ENCODE data around the gene THY1.

The THY1 gene

DNA sequence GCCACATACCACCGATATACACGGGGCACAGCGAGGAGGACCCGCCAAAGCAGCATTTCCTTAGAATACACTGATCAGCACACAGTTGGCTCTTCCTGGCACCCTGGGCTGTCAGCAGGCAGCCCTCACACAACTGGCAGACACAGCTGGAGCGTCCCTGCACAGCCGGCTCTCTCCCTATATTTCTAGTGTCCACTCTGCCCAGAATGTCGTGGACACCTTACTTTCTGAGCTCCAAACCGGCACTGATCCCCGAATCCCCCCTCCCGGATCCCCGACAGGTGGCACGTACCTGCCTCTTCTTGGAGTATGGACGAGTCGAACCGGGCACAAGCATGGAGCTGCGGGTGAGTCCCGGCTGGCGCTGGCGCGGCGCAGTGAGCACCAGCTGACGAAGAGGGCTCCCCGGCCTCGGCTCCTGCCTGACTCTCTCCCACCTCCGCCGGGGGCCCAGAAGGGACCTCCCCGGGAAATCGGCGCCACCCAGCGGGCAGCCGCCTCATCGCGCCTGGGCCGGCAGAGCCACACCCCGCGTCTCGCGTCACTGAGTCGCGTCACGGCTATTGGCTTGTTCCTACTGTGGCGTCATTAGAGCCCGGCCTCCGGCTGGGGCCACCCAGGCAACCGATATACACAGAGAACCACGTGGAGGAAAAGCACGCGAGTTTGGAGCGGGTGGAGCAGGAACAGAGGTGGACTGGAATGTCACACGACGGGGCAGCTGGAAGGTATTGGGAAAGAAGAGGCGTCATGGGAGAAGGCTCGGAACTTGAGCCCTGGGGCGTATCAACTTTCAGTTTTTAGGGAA is 41.6 kb downstream of the THY1 start, which contains the start of gene USP2:
USP2 (minus strand) TSS at position 510 of the 808 bp plus-strand sequence. CDS start 8,210 bp downstream, outside the sequence.
- peak; percentile 88 for DNase-seq (ENCODE audit: low spot score)

DNA sequence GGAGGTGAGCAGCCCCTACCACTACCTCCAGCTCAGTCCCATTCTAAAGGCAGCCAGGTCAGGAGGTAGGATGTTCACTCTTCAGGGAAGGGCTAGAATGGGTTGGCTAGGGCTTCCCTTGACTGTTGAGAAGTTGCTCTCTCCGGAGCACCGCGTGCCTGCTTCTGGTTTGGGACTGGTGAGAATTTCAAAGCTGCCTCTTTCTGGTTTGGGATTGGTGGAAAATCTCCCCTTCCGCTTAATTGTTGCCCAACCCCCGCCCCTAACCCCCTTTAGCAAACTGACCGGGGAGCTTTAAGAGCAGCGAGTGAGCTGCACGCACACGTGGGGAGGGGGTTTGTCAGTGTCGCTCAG is 42.2 kb downstream of the THY1 start:
- no peak for DNase-seq (ENCODE audit: low spot score)

DNA sequence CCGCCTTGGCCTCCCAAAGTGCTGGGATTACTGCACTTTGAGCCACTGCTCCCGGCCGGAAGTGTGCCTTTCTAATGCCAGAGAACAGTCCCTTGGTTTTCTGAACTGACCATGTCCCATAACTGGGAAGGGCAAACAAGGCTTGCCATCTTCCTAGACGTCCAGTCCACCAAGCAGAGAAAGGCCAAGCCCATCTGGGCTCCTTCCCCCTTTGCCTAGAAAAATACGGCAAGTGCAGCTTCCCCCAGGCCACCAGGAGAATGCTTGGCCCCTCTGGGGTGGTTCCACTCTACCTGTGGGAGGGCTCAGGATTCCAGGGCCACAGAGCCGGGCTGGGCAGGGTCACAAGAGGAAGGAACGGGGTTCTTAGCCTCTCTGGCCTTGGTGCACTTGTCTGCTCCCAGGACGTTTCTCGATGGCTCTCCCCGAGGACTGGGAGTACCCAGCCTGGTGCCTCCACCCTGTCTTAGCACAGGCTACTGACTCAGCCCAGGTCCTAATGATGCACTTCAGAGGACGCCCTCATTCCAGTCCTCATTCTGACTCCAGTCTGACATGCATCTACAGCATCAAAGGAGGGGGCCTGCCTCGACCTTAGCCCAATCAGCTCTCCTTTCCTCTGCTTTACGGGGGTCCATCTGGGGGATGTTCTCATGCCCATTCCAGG is 42.7 kb downstream of the THY1 start:
- DNase-seq (ENCODE audit: low spot score), result no peak

DNA sequence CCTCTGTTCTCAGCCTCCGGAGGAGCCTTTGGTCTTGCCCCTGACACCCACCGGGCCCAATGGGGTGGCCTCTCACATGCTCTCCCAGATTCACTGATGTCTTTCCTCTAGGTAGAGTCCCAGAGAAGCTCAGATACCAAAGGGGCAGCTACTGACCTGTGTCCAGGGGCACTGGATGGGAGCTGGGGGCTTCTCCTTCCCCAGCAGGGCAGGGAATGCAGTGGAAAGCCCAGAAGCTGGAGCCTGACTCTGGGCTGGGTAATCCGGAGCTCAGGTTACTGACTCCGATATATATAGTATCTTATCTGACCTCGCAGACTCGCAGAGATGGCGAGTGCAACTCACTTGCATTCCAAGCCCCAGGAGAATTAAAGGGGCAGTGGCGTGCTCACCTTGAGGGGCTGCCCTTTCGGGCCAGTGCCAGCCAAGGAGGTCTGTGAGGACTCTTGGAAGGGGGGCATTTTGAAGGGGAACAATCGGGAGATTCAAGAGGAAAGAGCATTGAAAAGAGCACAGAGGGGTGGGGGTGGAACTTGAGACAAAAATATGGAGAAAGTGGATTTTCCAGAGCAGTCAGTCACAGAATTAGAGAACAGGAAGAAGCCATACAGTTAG is 44.0 kb downstream of the THY1 start:
- DNase-seq (ENCODE audit: low spot score), result no peak

DNA sequence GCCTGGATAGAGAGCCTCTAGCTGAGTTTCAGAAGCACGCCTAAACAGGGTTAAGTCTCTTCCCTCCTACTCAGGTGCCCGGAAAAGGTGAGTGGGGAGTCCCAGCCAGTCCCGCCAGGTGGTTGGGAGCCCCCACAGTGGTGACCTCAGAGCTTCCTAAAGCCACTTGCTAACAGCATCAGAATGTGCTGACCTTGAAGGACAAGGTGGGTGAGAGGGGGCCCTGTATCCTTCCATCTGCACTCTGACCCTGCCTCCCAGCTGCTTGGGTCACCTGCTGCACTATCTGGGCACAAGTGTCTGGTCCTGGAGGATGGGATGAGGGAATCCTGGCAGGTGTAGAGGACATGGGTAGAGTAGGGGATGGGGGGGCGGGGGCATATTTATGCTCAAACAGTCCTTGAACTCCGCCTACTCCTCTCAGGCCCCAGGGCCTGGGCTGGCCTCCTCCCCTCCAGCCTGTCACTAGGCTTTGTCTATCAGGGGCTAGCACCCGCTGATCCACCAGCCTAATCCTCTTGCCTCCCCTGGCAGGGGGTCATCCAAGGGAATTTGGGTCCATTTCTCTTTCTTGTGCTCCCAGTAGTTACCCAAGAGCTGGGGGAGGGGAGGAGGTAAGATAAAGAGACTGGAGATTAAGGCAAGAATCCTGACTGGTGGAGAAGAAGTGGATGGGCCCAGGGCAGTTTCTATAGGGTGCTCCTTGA is 44.9 kb downstream of the THY1 start:
- no peak for DNase-seq (ENCODE audit: low spot score)

DNA sequence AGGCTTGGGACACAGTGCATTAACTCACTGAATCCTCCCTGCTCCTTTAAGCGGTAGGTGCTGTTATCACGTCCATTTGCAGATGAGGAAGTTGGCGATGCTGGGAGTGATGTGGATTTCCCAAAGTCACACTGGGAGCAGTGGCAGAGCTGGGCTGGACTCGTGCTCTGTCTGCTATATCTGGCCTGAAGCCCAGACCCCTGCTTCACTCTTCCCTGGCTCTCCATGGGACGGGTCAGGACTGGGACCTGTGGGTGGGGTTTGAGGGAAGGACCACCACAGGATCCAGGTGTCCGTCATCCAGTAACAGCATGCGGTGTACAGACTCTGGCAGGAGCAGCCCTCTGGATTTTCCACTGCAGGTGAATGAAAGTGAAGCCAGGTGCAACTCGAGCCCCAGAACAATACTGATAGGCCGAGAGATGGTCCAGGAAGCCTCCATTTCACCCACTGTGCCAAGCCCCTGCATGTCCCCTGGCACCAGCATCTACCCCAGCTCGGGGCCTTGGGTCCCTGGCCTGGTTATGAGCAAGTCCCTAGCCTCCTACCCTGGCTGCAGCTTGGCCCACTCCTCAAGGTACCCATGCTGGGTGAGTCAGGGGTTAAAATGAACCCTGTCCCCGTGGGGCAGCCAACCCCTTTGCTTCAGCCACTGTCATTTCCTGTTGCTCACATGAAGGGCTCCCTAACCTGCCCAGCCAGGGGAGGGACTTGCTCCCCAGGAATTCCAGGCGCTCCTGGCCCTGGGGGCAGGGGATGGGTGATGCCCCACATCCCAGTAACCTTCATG is 45.7 kb downstream of the THY1 start:
- DNase-seq (ENCODE audit: low spot score), result no peak

DNA sequence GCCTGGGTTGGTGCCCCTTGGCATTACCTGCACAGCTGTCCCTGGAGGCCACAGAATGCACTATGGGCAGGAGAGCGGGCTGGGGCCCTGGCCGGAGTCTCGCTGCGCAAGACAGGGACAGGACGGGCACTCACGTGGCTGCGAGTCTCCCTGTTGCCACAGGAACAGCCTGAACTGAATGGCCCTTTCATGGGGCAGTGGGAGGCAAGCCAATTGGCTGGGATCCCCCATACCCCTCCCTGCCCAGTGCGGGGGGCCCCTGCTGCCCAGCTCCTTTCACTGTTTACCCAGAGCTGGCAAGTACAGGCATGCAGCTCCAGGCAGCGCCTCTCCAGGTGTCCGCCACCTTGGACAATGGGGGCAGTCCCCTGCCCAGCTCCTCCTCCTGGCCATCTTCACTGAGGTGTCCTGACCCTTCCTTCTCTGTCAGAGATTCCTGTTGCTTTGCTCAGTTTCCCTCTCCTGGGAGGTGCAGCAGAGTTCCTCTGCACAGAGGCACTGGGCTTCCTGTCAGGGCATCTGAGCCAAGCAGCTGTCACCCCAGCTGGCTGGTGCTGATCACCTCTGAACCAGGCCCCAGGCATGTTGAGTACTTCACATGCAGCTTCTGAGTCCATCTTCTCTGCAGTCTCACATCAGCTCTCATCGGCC is 46.6 kb downstream of the THY1 start:
- no peak for DNase-seq (ENCODE audit: low spot score)

DNA sequence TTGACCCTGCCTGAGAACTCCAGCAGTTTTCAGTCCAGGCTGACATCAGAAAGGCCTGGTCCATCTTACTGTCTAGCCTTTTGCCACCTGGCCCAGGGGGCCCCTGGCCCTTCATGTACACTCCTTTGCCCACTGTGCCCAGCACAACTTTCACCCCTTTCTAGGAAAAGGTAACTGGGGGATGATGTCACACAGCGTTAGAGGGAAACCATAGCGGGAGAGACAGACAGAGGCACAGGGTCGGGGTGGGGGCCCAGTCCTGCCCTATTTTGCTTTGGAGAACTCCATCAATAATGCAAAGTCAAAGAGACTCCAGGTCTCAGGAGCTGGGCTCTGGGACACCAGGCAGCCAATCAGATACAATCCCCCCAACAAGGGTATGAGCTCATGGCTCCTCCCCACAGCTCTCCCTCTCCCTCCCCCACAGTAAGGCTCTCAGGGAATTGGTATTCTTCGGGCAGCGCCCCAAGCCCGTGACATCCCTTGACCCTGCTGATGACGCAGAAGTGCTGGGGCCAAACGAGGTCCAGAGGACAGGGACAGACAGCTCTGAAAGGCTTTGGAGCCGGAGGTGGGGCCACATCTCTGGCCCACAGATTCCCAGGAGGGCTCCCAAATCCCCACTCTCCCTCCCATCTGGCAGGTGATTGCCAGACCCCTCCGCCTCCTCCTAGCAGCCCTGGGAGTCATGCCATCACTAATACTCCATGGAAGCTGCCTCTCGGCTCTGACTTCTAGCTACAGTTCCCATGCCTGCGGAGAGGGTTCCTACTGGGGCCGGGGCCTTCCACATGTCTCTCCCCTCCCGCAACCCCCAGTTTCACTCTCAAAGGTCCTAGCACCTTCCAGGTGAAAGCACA is 47.4 kb downstream of the THY1 start:
- no peak for DNase-seq (ENCODE audit: low spot score)

DNA sequence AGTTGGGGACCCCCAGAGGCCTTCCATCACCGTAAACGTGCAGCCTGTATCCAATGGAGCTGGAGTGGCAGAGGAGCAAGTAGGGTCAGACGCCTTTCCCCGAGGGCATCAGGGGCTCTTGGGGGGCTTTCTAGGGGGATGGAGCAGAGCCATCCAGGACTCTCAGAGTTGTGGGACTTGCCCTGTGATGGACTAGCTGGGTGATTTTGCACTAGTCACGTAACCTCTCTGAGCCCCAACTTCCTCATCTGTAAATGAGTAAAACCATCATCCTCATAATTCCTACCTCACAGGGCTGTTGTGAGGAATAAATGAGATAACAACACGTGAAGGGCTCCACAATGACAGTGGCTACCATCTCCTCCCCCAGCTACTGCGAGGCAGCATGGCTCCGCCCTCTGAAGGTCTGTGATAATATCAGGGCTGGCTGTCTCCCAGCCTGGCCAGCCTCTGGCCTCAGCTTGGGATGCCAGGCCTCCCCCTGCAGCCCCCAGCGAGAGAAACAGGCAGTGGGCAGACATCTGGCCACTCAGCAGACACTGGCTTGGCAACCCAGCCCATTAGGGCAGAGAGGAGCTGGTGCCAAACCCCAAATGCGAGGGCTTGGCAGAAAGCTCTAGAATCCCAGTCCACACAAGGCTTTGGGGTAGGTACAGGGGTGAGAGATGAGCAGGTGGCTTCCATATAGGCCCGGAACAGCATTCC is 48.2 kb downstream of the THY1 start:
- no peak for DNase-seq (ENCODE audit: low spot score)

DNA sequence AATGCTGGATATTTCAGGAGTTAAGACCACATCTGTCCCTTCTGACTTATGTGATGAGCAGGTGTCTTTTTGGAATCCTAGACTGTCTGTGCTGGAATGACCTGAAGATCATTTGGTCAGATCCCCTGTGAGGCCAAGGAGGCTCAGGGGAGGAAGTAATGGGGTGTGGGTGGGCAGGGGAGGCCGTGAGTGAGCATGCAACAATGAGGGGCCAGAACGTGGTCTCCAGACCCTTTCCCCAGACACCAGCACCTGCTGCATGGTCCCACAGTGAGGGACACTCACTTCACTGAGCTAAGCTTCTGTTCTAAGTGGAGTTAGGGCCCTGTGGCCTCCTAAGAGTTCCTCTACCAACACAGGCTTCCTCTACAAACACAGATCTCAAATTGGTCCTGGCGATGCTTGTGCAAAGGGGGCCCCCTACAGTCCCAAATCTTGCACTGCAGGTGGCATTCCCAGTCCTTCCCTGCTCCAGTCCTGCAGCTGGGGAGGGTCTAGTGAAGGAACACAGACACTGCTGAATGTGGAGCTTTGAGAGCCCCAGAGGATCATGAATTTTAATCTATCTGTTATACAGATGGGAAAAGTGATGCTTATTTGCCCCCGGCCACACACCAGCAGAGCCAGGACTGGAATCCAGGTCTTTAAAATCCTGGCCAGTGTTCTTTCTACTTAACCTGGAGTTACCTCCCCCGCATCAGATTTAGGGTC is 48.9 kb downstream of the THY1 start:
- DNase-seq (ENCODE audit: low spot score), result peak; percentile 83

DNA sequence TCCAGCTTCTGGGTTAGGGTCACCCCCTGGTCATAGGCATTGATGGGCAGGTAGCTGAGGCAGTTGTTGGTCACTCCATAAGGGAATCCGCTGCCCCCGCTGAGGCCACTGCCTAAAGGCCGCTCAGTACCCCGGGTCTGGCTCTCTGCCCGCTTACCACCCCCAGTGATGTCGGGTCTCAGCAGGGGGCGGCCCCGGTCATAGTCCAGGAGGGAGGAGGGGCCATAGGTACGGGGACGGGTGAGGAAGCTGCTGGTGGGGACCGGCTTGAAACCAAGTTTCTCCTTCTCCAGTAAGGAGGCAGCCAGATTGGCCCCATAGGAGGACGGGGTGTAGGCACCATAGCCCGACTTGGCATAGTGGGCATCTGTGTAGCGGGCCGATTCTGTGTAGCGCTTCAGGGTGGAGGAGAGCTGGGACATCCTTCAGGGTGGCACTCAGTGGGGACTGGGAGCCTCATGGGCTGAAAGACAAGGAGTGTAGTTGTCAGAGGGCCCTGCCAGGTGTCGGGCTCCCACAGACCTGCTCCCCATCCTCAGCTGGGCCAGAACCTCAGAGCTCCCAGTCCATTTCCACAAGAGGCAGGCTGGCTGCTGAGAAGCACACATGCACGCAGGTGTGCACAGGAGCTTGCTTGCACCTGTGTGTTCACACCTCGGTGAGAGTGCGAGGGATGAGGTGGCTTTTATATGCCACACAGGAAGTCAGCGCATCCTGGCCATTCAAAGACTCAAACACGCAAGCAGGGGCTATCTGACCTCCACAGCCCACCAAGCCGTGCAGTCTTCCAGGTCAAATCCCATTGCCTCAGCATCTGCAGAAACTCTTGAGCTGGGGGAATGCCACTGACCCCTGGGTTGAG is 49.7 kb downstream of the THY1 start:
- DNase-seq (ENCODE audit: low spot score), result no peak

DNA sequence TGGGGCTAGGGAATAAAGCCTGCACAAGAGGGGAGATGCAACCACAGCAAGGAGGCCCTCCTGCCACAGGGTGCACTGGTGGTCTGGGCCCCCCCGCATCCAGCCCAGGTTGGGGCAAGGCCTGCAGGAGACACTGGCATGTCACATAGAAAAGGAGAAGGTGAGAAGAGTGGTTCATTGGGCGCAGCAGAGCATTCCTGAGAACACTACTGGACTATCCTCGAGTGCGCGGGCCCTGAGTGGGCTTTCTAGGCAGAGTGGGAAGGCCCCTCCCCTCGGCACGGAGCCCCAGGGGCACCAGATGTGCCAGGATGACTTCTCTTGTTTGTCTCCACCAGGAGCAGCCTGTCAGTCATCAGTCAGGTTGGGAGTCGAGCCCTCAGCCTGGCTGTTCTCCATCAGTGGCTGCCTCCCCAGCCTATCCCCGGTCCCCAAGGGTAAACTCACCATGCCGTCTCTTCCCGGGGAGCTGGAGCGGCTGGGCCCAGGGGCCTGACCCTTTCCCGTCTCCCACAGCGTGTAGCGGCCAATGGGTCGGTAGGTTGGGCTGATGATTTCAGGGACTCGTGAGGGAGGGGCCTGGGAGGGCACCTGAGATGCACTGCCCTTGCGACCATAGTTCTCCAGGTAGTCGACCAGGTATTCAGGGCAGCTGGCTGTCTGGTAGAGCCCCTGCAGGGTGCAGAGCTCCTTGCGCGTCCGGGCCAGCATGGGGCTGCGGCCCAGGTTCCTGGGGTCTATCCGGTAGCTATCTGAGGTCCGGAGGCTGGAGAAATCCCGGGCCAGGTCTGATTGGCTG is 50.5 kb downstream of the THY1 start:
- DNase-seq (ENCODE audit: low spot score), result no peak

DNA sequence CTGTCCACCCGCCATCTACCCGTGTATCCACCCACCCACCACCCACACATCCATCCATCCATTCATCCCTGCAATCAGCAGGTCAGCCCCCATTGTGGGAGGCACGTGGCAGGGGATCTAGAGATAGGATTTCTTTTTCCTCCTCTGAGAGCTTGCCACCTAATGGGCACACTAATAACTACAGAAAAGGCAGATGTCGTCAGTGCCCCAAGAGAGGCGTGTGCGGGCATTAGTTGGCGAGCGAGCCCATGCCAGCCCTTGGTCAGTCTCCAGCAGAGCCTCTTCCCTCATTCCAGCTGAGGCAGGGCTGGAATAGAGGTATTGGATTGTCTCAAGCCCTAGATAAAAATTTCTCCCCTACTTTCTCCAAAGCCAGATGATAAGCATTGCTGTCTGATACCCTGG is 51.2 kb downstream of the THY1 start:
- no peak for DNase-seq (ENCODE audit: low spot score)

DNA sequence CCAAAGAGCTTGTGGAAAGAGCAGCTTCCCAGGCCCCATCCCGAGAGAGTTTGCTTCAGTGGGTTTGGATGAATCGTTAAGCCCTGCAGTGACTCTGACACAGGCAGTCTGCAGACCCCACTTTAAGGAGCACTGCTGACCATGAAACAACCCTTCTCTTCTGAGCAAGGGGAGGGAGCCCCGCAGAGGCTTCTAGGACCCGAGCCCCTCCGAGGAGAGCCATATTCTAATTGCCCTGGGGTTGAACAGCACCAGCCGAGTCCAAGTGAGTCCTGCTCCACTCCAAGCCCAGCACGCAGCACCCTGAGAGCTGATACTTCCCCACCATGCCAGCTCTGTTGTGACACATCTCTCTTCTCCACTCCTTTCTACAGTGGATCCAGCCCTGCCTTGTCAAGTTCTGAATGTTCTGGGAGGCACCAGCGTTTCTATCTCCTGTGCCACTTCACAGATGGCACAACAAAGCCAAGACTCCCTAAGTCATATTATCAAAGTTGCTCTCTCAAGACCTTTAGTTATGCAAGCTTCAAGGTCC is 51.8 kb downstream of the THY1 start:
- no peak for DNase-seq (ENCODE audit: low spot score)

DNA sequence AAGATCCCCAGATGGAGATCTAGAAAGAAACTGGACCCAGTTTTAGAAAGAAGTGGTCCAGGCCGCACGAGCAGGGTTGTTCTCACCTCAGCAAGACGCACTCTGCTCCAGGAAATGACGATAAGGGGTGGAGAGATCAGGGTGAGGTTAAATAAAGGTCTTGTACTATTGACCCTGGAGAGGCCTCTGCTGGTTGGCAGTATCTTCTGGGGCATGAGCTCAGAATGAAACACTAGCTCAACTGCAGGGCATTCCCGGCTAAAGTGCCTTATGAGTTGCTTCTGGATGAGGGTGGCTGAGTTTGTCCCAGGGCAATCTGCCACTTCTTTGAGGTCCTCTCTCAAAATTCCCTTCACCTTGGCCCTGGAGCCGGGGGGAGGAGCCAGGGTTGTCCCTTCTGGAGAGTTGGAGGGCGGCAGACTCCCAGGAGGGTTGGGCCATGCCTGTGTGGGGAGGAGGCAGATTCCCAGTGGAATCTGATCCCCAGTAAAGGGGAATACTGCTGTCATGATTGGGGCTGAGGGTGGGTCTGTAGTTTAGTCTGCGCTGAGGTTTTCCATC is 52.4 kb downstream of the THY1 start:
- DNase-seq (ENCODE audit: low spot score), result no peak

DNA sequence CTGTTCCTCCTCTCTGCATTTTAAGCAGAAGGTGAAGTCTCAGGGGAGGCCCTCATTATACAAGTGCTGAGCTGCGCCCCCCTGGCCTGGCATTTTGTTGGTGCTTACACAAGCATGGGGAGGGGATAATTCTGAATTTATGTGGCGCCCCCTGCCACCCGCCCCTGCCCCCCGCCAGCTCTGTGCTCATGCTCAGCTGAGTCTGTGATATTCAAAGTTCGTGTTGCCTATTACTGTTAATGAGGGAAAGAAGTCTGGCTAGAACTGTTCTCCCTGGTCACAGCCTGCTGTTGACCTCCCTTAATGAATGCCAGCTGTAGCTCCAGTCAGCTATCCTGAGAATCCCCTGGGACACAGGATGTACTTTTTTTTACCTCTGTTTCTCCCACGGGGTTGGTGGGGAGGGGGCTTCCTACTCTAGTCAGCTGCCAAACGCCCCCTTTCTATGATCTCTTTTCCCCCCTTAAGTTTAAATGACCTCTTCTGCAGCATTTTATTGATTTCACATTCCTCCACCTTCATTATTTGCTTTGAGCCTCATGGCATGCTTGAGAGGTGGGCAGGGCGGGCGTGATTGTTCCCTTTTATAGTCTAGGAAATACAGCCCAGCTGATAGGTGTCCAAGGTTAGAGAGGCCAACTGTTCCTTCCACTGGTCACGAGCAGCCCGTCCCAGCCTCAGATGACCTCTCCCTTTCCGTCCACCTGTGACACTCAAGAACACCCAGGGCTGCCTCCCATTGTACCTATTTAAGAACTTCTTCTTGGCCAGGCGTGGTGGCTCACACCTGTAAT is 53.6 kb downstream of the THY1 start:
- no peak for DNase-seq (ENCODE audit: low spot score)

Measured in HuH-7 (cell line).